ENCODE results near the gene CACNA1A. TPM values are rescaled to one million over a fixed set of nuclear protein-coding genes. Genes with fewer than 3 reads are reported as not detected.
"Not testable (repeated sequence)": the region's sequence is repeated elsewhere in the genome, so short reads cannot be mapped to it uniquely, and the experiment has no call there.

The CACNA1A gene
- total RNA-seq, 1 donor: 0.54 TPM

DNA sequence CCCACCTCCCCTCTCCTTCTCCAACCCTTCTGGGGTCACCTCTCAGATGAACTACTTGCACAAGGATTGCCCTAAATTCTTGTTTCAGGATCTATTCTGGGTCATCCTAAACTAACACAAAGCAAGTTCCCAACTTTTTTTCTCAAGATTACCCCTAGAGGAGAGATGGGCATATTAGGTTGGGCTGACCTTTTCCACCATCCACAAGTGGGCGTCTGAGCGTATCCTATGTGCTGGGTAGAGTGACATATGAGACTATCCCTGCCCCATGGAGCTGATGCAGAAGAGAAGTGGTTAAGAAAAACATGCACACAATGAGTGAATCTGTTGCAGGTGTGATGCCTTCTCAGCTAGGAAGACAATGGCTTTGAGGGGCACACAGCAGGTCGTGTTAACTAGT lies 132.7 kb downstream of the CACNA1A start:
- DNase-seq (ENCODE audit: low read depth in 2 of 3, low spot score in 2 of 3): no peak

DNA sequence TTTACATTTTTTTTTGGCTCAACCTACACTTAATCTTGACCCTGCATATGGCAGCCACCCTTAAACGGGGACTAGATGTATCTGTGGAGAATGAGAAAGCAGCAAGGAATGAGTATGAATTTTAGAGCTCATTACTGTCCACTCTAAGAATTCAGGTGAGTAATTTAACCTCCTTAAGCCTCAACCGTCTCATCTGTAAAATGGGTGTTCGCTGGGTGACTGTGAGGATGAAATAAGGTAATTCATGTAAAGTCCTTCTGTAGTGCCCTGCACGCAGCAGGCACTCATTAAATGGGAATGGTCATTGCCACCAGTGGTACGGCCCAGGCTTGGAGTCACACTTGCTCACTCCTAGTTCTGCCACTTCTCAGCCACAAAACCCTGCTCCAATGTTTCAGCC lies 135.3 kb downstream of the CACNA1A start:
- no peak for DNase-seq (ENCODE audit: low read depth in 2 of 3, low spot score in 2 of 3)

DNA sequence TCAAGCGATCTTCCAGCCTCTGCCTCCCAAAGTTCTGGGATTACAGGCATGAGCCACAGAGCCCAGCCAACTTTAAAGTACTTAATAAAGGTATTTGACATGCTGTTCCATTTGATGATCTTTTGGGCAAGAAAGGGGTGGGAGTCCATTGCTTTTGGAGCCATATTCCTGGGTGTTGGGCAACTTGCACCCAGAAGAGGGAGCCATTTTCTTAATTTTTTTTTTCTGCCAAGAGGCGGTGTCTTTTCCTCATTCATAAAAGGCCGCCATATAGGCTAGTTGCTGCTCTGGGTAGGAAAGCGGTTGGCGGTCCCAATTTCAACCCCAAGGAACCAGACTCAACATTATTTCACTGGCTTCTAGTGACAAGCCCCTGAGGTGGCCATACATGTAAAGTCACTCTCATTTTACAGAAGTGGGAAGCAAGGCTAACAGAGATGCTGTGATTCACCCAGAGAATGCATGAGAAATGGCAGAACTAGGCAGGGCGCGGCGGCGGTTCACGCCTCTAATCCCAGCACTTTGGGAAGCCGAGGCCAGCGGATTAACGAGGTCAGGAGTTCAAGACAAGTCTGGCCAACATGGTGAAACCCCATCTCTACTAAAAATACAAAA lies 139.6 kb downstream of the CACNA1A start:
- DNase-seq (ENCODE audit: low read depth in 2 of 3, low spot score in 2 of 3): peak in 2 of 3 donors; percentile 5 to 9

DNA sequence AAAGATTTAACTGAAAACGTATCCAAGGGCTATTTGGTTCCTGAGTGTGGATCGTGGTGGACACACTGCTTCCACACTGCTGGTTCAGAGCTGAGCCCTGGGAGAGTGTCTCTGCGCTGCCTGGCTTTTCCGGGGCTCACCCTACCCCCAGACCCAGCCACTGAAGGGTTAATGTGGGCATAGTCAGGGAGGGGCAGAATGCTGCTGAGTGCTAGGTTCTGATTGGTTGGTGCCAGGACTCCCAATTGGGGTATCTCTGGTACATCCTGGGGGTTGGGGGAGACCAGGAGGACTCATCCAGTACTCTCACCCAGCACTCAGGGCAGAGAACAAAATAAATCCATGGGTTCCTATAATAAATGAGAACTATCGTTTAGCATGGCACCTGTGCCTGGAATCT lies 142.3 kb downstream of the CACNA1A start:
- DNase-seq (ENCODE audit: low read depth in 2 of 3, low spot score in 2 of 3): no peak

DNA sequence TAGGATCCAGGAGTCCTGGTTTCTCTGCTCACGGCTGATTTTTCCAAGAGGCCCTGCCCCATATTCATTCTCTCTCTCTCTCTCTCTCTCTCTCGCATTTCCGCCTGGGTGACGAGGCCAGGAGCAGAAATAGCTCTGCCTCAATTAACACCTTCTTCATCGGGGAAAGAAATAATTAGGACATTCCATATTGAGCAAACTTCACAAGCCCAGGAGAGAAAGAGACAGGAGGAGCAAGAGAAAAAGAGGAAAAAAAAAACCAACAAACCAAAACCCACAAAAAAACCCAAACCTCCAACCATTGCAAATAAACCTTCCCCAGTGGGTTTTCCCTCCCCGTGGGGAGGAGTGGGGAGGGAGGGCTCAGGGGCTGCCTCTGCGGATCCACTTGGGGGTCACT lies 143.0 kb downstream of the CACNA1A start:
- no peak for DNase-seq (ENCODE audit: low read depth in 2 of 3, low spot score in 2 of 3)

DNA sequence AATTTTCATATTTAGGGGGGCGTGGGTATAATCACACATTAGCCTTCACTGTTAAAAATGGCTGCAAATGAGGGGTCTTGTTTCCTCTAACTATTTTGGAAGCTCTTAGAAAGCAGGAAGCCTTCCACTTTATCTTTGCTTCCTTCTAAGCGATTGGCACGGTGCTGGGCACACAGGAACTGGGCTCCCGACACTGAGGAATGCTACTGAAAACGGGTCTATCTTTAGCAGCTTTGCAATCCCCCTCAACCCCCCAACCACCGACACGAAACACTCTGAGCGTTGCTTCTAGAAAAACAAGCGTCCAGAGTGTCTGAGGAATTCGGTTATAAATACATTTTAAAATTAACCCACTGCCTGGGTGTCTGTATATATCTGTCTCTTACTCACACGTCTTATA lies 143.6 kb downstream of the CACNA1A start:
- no peak for DNase-seq (ENCODE audit: low read depth in 2 of 3, low spot score in 2 of 3)

DNA sequence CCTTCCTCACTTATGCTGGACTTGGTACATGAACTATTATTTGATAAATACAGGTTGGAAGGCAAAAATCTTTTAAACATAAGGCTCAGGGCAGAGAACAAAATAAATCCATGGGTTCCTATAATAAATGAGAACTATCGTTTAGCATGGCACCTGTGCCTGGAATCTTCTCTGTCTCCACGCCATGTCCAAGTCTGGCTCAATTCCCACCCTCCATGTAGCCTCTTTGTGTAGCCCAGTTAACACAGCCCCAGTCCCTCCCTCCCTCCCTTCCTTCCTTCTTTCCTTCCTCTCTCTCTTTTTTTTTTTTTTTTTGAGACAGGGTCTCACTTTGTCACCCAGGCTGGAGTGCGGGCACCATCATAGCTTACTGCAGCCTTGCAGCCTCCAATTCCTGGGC lies 144.6 kb downstream of the CACNA1A start:
- not testable (repeated sequence) for DNase-seq (ENCODE audit: low read depth in 2 of 3, low spot score in 2 of 3)

DNA sequence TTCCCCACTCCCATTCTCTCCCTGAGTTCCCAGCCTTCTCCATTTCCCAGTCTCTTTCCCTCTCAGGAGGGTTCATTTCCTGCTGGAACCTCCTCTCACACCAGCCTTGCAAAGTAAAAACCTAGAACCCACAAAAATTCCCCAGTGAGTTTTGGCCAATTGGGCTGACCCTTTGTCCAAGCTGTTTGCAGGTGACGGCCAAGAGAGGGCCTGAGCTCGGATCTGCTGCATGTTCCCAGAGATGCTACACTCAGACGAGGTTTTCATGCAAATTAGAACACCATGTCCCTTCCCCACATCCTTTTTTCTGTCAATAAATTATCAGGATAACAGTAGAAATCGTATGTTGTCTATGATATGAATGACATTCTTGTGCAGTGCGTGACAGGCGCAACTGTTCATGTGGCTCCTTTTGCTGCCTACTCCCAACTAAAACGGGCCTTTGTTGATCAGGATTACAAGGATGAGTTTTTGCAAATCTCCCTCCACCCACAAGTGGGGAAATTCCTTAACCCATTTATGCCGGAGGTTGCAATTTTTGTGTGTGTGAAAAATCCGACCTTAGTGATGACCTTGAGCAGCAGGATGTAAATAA lies 149.5 kb downstream of the CACNA1A start:
- DNase-seq (ENCODE audit: low read depth in 2 of 3, low spot score in 2 of 3): no peak

DNA sequence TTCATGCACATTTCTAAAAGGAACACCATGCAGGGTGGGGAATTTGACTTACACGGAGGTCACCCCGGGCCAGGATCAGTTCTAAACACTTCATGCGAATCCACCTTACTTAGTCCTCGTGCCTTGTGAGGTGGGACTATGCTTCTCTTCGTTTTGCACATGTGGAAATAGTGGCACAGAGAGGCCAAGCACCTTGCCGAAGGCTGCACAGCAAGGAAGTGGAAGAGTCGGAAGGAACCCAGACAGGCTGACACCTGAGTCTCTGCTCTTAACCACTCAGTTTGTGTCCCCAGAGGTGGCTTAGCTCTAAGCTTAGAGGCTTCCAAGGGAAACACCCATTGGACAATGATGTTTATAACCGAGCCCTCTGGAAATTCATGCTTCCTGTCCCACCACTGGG lies 150.1 kb downstream of the CACNA1A start:
- DNase-seq (ENCODE audit: low read depth in 2 of 3, low spot score in 2 of 3): no peak

DNA sequence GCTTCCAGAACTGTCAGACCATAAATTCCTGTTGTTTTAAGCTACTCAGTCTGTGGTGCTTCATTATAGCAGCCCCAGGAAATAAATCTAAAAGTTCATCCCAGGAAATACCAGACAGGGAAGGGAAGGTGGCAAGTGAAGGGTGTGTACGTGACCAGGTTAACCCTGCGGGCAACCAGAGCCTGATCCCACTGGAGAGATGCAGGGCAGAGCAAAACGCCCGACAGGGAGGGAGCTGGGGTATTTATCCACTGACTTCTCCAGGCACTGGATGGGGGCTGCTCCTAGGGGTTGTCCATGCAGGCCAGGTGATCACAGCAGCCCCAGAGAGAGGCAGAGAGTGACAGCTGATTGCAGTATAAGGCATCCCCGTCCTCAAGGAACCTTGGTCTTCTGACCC lies 150.9 kb downstream of the CACNA1A start:
- DNase-seq (ENCODE audit: low read depth in 2 of 3, low spot score in 2 of 3): no peak

DNA sequence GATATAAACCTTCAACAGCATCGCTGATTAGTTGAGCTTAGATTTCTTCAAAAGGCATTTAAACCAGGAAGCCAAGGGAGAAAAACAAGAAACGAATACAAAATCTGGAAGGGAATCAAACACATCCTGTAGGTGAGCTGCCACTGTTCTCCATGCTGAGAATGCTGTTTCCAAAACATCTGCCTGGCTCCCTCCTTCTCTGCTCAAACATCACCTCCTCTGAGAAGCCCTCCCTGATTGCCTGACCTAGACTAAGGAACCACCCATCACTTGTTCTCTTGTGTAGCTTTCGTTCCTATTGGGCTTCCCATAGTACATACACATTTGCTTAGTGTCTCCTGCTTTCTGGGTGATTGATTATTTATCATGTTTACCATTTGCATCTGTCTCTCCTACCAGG lies 152.7 kb downstream of the CACNA1A start:
- DNase-seq (ENCODE audit: low read depth in 2 of 3, low spot score in 2 of 3): no peak

DNA sequence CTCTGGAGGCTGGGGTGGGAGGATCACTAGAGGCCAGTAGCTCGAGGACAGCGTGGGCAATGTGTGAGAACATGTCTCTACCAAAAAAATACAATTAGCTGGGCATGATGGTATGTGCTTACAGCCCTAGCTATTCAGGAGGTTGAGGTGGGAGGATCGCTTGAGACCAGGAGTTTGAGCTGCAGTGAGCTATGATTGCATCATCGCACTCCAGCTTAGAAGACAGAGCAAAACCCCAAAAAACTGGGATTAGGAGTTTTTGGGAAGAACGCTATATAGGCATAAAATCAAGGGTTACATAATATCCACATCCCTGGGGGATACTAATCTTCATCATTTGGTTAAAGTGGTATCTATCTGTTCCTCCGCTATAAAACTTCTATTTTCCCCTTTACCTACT lies 155.5 kb downstream of the CACNA1A start:
- DNase-seq (ENCODE audit: low read depth in 2 of 3, low spot score in 2 of 3): no peak

DNA sequence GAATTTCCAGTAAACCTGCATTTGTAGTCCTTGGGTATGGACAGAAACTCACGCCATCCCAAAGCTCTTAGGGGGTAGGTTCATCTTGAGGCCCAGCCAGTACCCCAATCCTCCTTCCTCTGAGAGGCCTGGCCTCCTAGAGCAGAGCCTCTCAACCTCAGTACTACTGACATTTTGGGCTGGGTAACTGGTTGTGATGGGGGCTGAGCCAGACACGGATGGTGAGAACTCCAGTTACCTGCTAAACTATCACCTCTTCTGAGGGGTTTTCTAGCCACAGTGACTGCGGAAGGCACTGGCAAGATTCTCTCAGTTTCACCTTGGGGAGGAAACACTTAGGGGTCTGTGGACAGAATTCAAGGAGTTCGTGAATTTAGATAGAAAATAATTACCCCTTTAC lies 156.2 kb downstream of the CACNA1A start:
- no peak for DNase-seq (ENCODE audit: low read depth in 2 of 3, low spot score in 2 of 3)

DNA sequence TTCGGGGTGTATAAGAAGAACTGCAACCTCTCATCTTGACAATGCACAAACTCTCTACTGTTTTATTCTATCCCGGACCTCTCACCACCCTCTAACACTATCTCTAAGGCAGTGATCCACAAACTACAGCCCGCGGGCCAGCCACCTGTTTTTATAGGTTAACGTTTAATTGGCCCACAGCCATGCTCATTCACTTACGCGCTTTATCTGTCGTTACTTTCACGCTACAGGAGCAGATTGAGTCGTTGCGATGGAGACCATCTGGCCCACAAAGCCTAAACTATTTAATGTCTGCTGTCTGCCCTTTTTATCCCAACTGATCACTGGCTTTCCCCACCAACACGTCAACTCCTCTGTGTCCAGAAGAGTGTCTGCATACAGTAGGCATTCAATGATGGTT lies 158.9 kb downstream of the CACNA1A start:
- no peak for DNase-seq (ENCODE audit: low read depth in 2 of 3, low spot score in 2 of 3)

DNA sequence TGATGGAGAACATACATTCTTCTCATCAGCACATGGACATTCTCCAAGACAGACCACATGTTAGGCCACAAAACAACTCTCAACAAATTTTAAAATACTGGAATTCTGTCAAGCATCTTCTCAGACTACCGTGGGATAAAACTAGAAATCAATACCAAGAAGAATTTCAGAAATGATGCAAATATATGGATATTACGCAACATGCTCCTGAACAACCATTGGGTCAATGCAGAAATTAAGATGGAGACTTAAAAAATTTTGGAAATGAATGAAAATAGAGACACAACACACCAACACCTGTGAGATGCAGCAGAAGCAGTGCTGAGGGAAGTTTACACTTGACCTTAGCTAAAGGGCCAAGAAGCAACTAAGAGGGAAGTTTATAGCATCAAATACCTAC lies 162.8 kb downstream of the CACNA1A start:
- no peak for DNase-seq (ENCODE audit: low read depth in 2 of 3, low spot score in 2 of 3)

DNA sequence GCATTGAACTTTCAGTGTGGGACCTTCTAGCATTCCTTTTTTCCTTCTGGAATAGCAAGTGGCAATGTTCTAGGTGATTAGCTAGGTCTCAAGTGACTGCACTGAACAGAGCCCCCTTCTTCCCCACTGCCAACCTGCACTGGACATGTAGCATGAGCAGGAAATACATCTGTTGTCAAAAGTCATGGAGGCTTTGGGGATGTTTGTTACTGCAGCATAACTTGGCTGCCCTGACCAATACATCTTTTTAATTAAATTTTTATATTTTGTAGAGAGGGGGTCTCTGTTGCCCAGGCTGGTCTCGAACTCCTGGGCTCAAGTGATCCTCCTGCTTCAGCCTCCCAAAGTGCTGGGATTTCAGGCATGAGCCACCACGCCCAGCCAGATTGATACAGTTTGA lies 163.6 kb downstream of the CACNA1A start:
- DNase-seq (ENCODE audit: low read depth in 2 of 3, low spot score in 2 of 3): no peak

DNA sequence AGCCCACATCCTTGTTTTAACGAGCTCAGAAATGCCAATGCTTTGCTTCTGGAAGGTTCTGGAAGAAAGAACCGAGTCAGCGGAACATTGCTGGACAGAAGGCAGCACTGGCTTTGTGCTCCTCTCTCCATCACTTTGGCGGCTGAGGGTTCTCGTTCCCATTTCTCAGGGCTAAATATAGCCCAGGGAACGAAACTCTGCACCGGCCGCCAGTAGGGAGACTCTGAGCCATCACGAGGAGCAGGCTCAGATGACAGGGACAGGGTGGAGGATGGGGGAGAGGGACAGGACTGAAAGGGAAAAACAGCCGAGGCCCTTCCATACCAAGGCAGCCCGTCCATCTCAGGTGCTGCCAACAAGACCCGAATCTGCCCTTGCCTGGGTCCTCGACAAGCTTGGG lies 166.4 kb downstream of the CACNA1A start:
- DNase-seq (ENCODE audit: low read depth in 2 of 3, low spot score in 2 of 3): no peak

DNA sequence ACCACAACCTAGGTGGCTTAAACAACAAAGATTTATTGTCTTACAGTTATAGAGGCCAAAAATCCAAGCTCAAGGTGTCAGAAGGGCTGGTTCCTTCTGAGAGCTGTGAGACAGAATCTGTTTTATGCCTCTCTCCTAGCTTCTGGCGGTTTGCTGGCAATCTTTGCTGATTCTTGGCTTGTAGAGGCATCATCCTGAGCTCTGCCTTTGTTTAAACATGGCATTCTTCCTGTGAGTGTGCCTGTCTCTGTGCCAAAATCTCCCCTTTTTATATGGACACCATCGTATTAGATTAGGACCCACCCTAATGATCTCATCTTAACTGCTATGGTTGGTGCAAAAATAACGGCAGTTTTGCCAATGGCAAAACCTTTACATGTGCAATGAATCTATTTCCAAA lies 169.1 kb downstream of the CACNA1A start:
- DNase-seq (ENCODE audit: low read depth in 2 of 3, low spot score in 2 of 3): no peak

DNA sequence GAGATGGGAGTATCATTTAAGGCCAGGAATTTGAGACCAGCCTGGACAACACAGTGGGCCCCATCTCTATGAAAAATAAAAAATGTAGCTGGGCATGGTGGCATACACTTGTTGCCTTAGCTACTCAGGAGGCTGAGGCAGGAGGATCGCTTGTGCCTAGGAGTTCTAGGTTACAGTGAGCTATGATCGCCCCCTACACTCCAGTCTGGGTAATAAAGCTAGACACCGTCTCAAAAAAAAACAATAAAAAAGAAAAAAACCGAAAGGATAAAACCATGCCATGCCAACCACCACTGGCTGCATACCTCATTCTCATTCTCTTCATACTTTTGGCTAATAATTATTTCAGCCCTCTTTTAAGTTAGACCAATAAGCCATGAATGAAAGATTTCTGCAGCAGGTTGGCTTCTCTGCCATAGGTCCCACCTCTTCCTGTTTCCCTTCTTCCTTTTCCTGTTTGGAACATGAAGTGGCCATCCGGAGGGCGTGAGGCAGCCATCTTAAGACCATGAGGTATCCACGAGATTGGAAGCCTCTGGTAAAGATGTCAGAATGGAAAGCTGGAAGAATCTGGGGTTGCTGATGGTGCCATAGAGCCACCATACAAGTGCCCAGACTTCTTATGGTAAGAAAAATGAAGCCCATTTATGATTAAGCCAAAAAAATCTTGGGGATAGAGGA lies 171.3 kb downstream of the CACNA1A start:
- no peak for DNase-seq (ENCODE audit: low read depth in 2 of 3, low spot score in 2 of 3)

DNA sequence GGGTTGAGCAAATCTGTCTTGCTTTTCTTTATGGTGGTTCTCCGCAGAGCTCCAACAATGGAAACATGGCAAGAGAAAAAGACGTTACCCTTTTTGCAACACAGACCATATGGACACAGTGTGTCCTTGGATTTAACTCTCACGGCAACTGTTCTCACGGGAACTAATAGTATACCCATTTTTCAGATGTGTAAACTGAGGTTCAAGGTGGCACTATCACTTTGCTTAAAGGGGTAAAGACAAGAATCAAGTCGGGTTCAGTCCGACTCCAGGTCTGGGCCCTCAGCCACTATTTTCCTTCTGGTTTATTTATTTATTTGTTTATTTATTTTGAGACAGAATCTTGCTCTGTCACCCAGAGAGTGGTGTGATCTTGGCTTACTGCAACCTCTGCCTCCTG lies 176.0 kb downstream of the CACNA1A start:
- DNase-seq (ENCODE audit: low read depth in 2 of 3, low spot score in 2 of 3): no peak

DNA sequence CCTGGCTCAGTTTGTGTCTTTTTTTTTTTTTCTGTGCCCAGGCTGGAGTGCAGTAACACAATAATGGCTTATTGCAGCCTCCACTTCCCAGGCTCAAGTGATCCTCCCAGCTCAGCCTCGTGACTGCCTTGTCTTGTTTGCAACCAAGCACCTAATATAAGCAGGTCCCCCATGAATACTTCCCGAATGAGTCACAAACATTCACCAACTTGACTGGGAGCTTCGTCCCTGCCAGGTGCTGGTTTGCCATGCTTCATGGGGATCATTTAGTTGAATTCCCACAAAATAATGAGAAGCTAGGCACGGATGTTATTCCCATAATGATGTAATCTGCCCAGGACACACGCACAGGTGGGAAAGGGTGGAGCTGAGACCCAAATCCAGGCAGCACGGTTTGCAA lies 176.5 kb downstream of the CACNA1A start:
- DNase-seq (ENCODE audit: low read depth in 2 of 3, low spot score in 2 of 3): no peak

DNA sequence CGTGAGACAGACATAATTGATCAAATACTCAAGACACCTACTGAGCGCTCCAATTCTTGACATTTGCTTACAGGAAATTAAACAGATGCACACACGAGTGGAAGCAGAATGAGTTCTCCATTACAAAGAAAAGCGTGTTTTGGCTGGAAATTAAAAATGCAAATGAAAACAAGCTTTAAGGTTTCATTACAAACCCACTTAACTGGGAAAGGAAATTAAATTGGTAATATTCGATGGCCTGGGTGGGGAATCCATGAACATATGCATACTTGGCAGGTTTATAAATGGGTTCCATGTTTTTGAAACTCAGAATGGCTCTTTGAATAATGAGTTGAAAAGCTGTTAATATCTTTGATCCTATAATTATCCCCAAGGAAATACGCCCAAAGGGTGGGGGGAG lies 178.0 kb downstream of the CACNA1A start:
- DNase-seq (ENCODE audit: low read depth in 2 of 3, low spot score in 2 of 3): no peak

Data from hematopoietic multipotent progenitor cell (in vitro differentiated cells).